ENCODE results near the gene LCE3C. TPM values are rescaled to one million over a fixed set of nuclear protein-coding genes. Genes with fewer than 3 reads are reported as not detected.

Gene LCE3C
- total RNA-seq, 6 donors from 2014 or later = not detected

Small RNA genes lying within 50 kb of the gene (small RNA-seq; reads per million reads assigned to genes)
- 0 reads per million in 4 donors for gene LCE3A
- 0 reads per million in 4 donors for gene LCE3B

Other genes starting within 250 kb of the LCE3C start
- gene FLG2, start 240.2 kb upstream of the LCE3C start, total RNA-seq = not detected
- not detected for gene CRNN, start 186.0 kb upstream of the LCE3C start, total RNA-seq
- gene LCE5A, start 89.4 kb upstream of the LCE3C start, total RNA-seq = not detected
- not detected for gene CRCT1, start 85.8 kb upstream of the LCE3C start, total RNA-seq
- gene LCE3E, start 33.5 kb upstream of the LCE3C start, total RNA-seq = not detected
- gene LCE3D, start 19.7 kb upstream of the LCE3C start, total RNA-seq = not detected
- not detected for gene LCE3B, start 13.6 kb downstream of the LCE3C start, total RNA-seq
- not detected for gene LCE3A, start 22.9 kb downstream of the LCE3C start, total RNA-seq
- gene LCE2D, start 63.1 kb downstream of the LCE3C start, total RNA-seq = not detected
- not detected for gene LCE2C, start 75.0 kb downstream of the LCE3C start, total RNA-seq
- not detected for gene LCE2B, start 85.9 kb downstream of the LCE3C start, total RNA-seq
- gene LCE2A, start 98.1 kb downstream of the LCE3C start, total RNA-seq = not detected
- gene LCE4A, start 107.9 kb downstream of the LCE3C start, total RNA-seq = not detected
- gene KPRP, start 157.8 kb downstream of the LCE3C start, total RNA-seq = not detected
- not detected for gene LCE1F, start 174.9 kb downstream of the LCE3C start, total RNA-seq
- not detected for gene LCE1E, start 186.0 kb downstream of the LCE3C start, total RNA-seq
- not detected for gene LCE1D, start 196.5 kb downstream of the LCE3C start, total RNA-seq
- gene LCE1C, start 206.4 kb downstream of the LCE3C start, total RNA-seq = not detected
- not detected for gene LCE1B, start 211.7 kb downstream of the LCE3C start, total RNA-seq
- not detected for gene LCE1A, start 227.2 kb downstream of the LCE3C start, total RNA-seq
- gene LCE6A, start 242.6 kb downstream of the LCE3C start, total RNA-seq = not detected